IPS DF 6.9 (cell line): ENCODE results near the gene ARVCF.

Source experiments
- DNase-seq: peaks from one replicate; pipeline ENCODE4 v3.0.0-alpha.2; 2013; ENCODE audit warnings: low read depth, low spot score
- H3K27ac ChIP-seq: one replicate; pipeline ENCODE4 v1.5.1; 2013; ENCODE audit warnings: low read length, control low read depth
- H3K27me3 ChIP-seq: 2 replicates; pipeline ENCODE4 v1.6.1; 2013; ENCODE audit warnings: mild to moderate bottlenecking, low read length; ENCODE audit not compliant: control insufficient read depth, insufficient read depth
- H3K36me3 ChIP-seq: 2 replicates; pipeline ENCODE4 v1.6.1; 2013; ENCODE audit warnings: low read length; ENCODE audit not compliant: control insufficient read depth, insufficient read depth
- H3K4me1 ChIP-seq: 2 replicates; pipeline ENCODE4 v1.6.1; 2013; ENCODE audit warnings: low read length; ENCODE audit not compliant: control insufficient read depth, insufficient read depth
- H3K4me3 ChIP-seq: 2 replicates; pipeline ENCODE4 v1.5.1; 2013; ENCODE audit warnings: mild to moderate bottlenecking, low read length
- H3K9me3 ChIP-seq: 2 replicates; pipeline ENCODE4 v1.6.1; 2013; ENCODE audit warnings: low read length, inconsistent platforms; ENCODE audit not compliant: control insufficient read depth, insufficient read depth
- WGBS: extraction: QIAGEN DNeasy Blood & Tissue Kit; methylation state at CpG from one replicate; pipeline ENCODE4 v1.1.7; 2013; ENCODE audit warnings: mixed read lengths, missing lambda C conversion rate; ENCODE audit not compliant: insufficient read length, insufficient coverage; 5-methylcytosine and 5-hydroxymethylcytosine counted together

The ARVCF gene

GRCh38 chr22:19958083-19959042 lies 58.3 kb downstream of the ARVCF start:
- WGBS: no CpG with 5 or more reads among the region's 19 CpGs
- Histone ChIP-seq H3K4me1 (peaks cover 7% of the 10 kb centered on the region), H3K4me3 (peak overlapping the region; percentile 37; the same call in 1 of the 2 replicates), H3K36me3 (no peaks in the 10 kb centered on the region; the same call in 1 of the 2 replicates), H3K27me3 (no peaks in the 10 kb centered on the region), H3K9me3 (no peaks in the 10 kb centered on the region), H3K27ac (no peak overlapping the region)
- DNase-seq: no peak

GRCh38 chr22:19957445-19957844 lies 59.2 kb downstream of the ARVCF start:
- Histone ChIP-seq H3K27ac (no peak overlapping the region), H3K27me3 (no peaks in the 10 kb centered on the region), H3K4me1 (peaks cover 2% of the 10 kb centered on the region; the same call in 1 of the 2 replicates), H3K4me3 (no peak overlapping the region), H3K36me3 (no peaks in the 10 kb centered on the region), H3K9me3 (no peaks in the 10 kb centered on the region)
- no peak for DNase-seq
- WGBS: no CpG with 5 or more reads among the region's 9 CpGs

- Histone ChIP-seq H3K36me3 (no peaks in the 10 kb centered on the region), H3K4me1 (peaks cover 2% of the 10 kb centered on the region; the same call in 1 of the 2 replicates), H3K4me3 (no peak overlapping the region), H3K27me3 (no peaks in the 10 kb centered on the region), H3K27ac (no peak overlapping the region), H3K9me3 (no peaks in the 10 kb centered on the region)
- no peak for DNase-seq
- WGBS: no CpG with 5 or more reads among the region's 19 CpGs
These were observed 61.1 kb downstream of the ARVCF start for GRCh38 chr22:19955241-19956128.

GRCh38 chr22:19951346-19951745 lies 65.3 kb downstream of the ARVCF start:
- no peak for DNase-seq
- Histone ChIP-seq H3K4me1 (no peaks in the 10 kb centered on the region), H3K27ac (no peak overlapping the region), H3K4me3 (no peak overlapping the region), H3K9me3 (no peaks in the 10 kb centered on the region), H3K36me3 (no peaks in the 10 kb centered on the region), H3K27me3 (no peaks in the 10 kb centered on the region)
- no CpG with 5 or more reads among the region's 13 CpGs for WGBS

- DNase-seq: no peak
- Histone ChIP-seq H3K4me3 (no peak overlapping the region), H3K4me1 (no peaks in the 10 kb centered on the region), H3K36me3 (no peaks in the 10 kb centered on the region), H3K27me3 (no peaks in the 10 kb centered on the region), H3K9me3 (no peaks in the 10 kb centered on the region), H3K27ac (no peak overlapping the region)
- no CpG with 5 or more reads among the region's 9 CpGs for WGBS
These were observed 68.4 kb downstream of the ARVCF start for GRCh38 chr22:19948057-19948760.

- Histone ChIP-seq H3K9me3 (no peaks in the 10 kb centered on the region), H3K4me1 (no peaks in the 10 kb centered on the region), H3K27ac (no peak overlapping the region), H3K4me3 (no peak overlapping the region), H3K27me3 (no peaks in the 10 kb centered on the region), H3K36me3 (no peaks in the 10 kb centered on the region)
- no peak for DNase-seq
- no CpG with 5 or more reads among the region's 11 CpGs for WGBS
These were observed 73.3 kb downstream of the ARVCF start for GRCh38 chr22:19943082-19944026.

- no peaks in the 10 kb centered on the region for H3K4me1 ChIP-seq
- H3K27ac ChIP-seq: no peak overlapping the region
- H3K4me3 ChIP-seq: no peak overlapping the region
- WGBS: no CpG with 5 or more reads among the region's 8 CpGs
- H3K27me3 ChIP-seq: no peaks in the 10 kb centered on the region
- H3K9me3 ChIP-seq: no peaks in the 10 kb centered on the region
- no peaks in the 10 kb centered on the region for H3K36me3 ChIP-seq
- DNase-seq: no peak
These were observed 74.2 kb downstream of the ARVCF start for GRCh38 chr22:19942157-19943081.

- no peak for DNase-seq
- H3K27me3 ChIP-seq: no peaks in the 10 kb centered on the region
- no peak within 1 kb of the TSS; the same call in 1 of the 2 replicates for H3K4me3 ChIP-seq
- H3K36me3 ChIP-seq: no peaks in the 10 kb centered on the region
- H3K9me3 ChIP-seq: no peaks in the 10 kb centered on the region
- no CpG with 5 or more reads among the region's 63 CpGs for WGBS
- no peaks in the 10 kb centered on the region for H3K4me1 ChIP-seq
- no peak within 1 kb of the TSS for H3K27ac ChIP-seq
These were observed 75.1 kb downstream of the ARVCF start, which contains the start of the genes COMT and TXNRD2 for GRCh38 chr22:19941365-19942082. COMT (plus strand) TSS chr22:19941772; CDS start chr22:19962527, 20,755 bp downstream. TXNRD2 (minus strand) TSS chr22:19941818; CDS start chr22:19941803, 15 bp downstream.
